Measurements from ENCODE around the gene ALKBH6. TPM values are rescaled to one million over a fixed set of nuclear protein-coding genes. Genes with fewer than 3 reads are reported as not detected.

The ALKBH6 gene
- total RNA-seq, 4 donors from 2014 or later = 25.3 to 46.0 (median 33.9) TPM

DNA sequence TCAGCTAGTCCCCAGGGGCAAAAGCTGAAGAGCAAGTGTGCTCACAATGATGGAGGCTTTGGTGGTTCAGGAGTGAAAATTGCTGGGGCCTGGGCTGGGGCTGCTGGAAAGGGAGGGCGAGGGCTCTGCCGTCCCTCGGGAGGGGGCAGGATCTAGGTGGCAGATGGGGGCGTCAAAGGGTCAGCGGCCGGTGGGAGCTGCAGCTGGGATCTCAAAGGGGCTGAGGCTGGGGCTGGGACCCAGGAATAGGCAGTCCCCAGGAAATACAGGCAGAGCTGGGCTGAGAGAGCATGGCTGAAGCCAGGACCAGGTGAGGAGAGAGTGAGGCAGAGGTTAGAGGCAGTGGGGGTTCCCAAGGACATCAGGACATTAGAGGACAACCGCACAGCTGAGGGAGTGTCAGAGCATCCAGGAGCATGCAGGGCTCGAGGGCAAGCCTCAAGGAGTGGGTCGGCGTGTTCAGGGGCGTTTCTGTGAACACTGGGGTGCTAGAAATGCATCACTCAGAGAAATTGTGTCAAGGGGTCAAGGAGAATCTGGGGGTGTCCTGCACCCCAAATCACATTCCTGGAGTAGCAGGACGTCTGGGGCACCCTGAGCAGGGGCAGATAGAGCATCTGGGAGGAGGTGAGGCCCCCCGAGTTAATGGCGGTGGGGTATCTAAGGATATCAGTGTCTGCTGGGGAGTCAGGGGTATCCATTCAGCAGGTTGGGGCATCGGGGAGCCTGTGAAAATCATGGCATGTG lies 4.2 kb downstream of the ALKBH6 start:
- H3K36me3 ChIP-seq = no peaks in the 10 kb centered on the region
- H3K9me3 ChIP-seq = no peaks in the 10 kb centered on the region
- H3K4me3 ChIP-seq = peak overlapping the region; percentile 27 to 53 (median 42)
- H3K27ac ChIP-seq = peak overlapping the region; percentile 39 to 88 (median 78)
- no peak for DNase-seq (ENCODE audit: low spot score in 2 of 2)
- H3K4me1 ChIP-seq = peaks cover 0 to 33% (median 22%) of the 10 kb centered on the region in 4 donors
- no peaks in the 10 kb centered on the region for H3K27me3 ChIP-seq
- WGBS, 2 donors = 51 to 53% methylated on average over 15 of the region's 15 CpGs
- TF ChIP-seq POLR2A (IDR thresholded peaks at IDR 0.05) = no peak
- TF ChIP-seq EP300 (IDR thresholded peaks at IDR 0.05) = no peak
- TF ChIP-seq, protein P1, sequence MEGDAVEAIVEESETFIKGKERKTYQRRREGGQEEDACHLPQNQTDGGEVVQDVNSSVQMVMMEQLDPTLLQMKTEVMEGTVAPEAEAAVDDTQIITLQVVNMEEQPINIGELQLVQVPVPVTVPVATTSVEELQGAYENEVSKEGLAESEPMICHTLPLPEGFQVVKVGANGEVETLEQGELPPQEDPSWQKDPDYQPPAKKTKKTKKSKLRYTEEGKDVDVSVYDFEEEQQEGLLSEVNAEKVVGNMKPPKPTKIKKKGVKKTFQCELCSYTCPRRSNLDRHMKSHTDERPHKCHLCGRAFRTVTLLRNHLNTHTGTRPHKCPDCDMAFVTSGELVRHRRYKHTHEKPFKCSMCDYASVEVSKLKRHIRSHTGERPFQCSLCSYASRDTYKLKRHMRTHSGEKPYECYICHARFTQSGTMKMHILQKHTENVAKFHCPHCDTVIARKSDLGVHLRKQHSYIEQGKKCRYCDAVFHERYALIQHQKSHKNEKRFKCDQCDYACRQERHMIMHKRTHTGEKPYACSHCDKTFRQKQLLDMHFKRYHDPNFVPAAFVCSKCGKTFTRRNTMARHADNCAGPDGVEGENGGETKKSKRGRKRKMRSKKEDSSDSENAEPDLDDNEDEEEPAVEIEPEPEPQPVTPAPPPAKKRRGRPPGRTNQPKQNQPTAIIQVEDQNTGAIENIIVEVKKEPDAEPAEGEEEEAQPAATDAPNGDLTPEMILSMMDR (IDR thresholded peaks at IDR 0.05) = no peak

DNA sequence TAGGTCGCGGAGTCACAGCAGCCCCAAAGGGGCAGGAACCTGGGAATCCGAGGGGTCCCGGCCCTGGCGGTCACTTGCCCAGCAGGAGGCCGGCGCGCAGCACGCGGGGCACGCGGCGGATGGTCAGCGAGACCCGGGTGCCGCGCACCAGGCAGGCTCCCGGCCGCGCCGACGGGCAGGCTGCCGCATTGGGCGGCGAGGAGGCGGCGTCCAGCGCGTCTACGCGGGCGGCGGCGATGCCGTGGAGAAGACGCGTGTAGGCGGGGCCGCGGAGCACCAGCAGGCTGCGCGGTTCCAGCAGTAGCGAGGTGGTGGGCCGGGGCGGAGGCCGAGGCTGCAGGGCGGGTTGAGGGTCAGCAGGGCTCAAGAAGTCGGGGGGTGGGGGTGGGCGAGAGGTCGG lies 4.8 kb downstream of the ALKBH6 start:
- Histone ChIP-seq H3K4me3 (peak overlapping the region; percentile 27 to 53 (median 42)), H3K36me3 (peaks cover 0 to under 1% (median 0%) of the 10 kb centered on the region in 3 donors), H3K4me1 (peaks cover 0 to 29% (median 20%) of the 10 kb centered on the region in 4 donors), H3K27me3 (no peaks in the 10 kb centered on the region), H3K9me3 (no peaks in the 10 kb centered on the region), H3K27ac (peak overlapping the region; percentile 39 to 88 (median 78))
- TF ChIP-seq, protein P1 (IDR thresholded peaks at IDR 0.05) = no peak
- TF ChIP-seq POLR2A (IDR thresholded peaks at IDR 0.05) (peak in 1 of 2 donors; percentile 63), EP300 (IDR thresholded peaks at IDR 0.05) (peak in 1 of 2 donors; percentile 32)
- 1 to 3% methylated on average over 11 to 46 of the region's 50 CpGs for WGBS, 2 donors
- DNase-seq (ENCODE audit: low spot score in 2 of 2) = peak; percentile 42 to 44

DNA sequence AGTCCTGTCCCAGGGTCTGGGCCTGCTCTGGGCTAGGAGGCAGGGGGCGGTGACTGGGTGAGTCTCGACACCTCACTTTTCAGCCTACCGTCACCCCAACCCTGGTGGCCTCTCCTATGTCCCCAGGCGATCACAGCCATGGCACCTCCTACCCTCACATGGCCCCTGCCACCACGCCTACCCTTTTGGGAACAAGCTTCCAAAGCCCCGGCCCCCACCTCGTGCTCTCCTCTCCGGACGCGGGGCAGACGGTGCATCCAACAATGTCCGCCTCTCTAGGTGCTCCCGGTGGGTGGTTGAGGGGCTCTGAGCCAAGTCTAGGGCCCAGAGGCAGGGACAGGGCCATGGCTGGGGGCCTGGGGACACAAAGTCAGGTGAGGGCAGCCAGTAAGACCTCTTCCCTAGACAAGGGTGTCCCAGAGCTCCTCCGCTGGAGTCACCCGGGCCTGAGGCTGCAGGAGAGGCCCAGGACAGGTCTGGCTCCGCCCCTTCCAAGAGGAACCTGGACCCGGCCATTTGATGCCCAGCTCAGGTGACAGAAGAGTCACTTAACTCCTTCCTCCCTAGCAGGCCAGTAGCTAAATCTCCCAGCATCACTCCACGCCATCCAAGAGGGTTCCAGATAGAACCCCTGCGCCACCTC lies 5.6 kb downstream of the ALKBH6 start, which contains the start of gene SYNE4:
Gene SYNE4, minus strand, starts transcription at position 478 of the 643 bp plus-strand sequence. Its CDS starts 132 bp downstream, at position 346.
- Histone ChIP-seq H3K36me3 (peaks cover 0 to 8% (median 0%) of the 10 kb centered on the region in 3 donors), H3K9me3 (no peaks in the 10 kb centered on the region), H3K27ac (peak within 1 kb of the TSS; percentile 39 to 88 (median 78)), H3K4me1 (peaks cover 0 to 26% (median 17%) of the 10 kb centered on the region in 4 donors), H3K27me3 (no peaks in the 10 kb centered on the region), H3K4me3 (peak within 1 kb of the TSS; percentile 27 to 53 (median 42))
- TF ChIP-seq POLR2A (IDR thresholded peaks at IDR 0.05) = no peak
- TF ChIP-seq EP300 (IDR thresholded peaks at IDR 0.05) = no peak
- TF ChIP-seq, protein P1 (IDR thresholded peaks at IDR 0.05) = no peak
- DNase-seq (ENCODE audit: low spot score in 2 of 2) = no peak
- WGBS, 2 donors = 50 to 54% methylated on average over 14 to 19 of the region's 19 CpGs

DNA sequence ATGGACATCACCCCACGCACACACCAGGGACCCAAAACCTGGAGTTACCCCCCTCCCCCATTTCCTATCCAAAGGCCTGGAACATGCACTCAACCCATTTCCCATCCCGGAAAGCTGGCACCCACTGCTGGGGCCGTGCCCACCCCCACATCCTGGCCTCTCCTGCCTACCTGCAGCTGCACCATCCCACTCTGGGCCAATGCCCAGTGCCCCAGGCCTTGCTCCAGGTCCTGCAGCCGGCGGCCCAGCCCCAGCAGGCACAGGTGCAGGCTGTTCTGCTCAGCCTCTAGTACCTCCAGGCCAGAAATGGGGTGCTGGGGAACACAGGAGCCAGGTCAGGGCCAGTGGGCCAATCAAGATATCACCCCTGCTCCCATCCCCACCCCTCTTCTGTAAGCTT lies 7.1 kb downstream of the ALKBH6 start:
- TF ChIP-seq POLR2A (IDR thresholded peaks at IDR 0.05) (no peak), EP300 (IDR thresholded peaks at IDR 0.05) (no peak)
- TF ChIP-seq, protein P1 (IDR thresholded peaks at IDR 0.05) = no peak
- Histone ChIP-seq H3K4me1 (peaks cover 0 to 17% (median 12%) of the 10 kb centered on the region in 4 donors), H3K36me3 (peaks cover 0 to 19% (median 0%) of the 10 kb centered on the region in 3 donors), H3K27me3 (no peaks in the 10 kb centered on the region), H3K4me3 (no peak overlapping the region), H3K27ac (no peak overlapping the region), H3K9me3 (no peaks in the 10 kb centered on the region)
- 87 to 93% methylated on average over 3 to 5 of the region's 5 CpGs for WGBS, 2 donors
- DNase-seq (ENCODE audit: low spot score in 2 of 2) = no peak

DNA sequence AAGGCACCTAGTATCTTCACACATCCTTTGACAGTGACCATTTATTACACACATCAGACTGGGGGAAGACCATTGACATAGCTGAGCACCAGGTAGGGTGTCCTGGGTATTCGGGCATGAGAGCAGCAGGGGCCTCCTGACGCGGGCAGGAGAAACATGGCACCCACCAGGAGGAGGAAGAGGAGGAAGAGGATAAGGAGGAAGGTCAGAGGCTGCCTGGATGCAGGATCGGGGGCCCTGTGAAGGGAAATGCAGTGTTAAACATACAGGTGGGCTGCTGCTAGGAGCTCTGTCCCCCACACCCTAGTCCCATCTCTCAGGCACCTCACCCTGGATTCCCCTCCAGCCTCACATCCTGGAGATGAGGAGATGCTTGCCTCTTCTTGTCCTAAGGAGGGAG lies 10.7 kb downstream of the ALKBH6 start:
- no peak overlapping the region for H3K4me3 ChIP-seq
- no peak overlapping the region for H3K27ac ChIP-seq
- H3K27me3 ChIP-seq = no peaks in the 10 kb centered on the region
- H3K9me3 ChIP-seq = no peaks in the 10 kb centered on the region
- no peak for TF ChIP-seq EP300 (IDR thresholded peaks at IDR 0.05)
- no peak for TF ChIP-seq POLR2A (IDR thresholded peaks at IDR 0.05)
- TF ChIP-seq, protein P1 (IDR thresholded peaks at IDR 0.05) = no peak
- no peak for DNase-seq (ENCODE audit: low spot score in 2 of 2)
- H3K36me3 ChIP-seq = peaks cover 0 to 42% (median 0%) of the 10 kb centered on the region in 3 donors
- H3K4me1 ChIP-seq = peaks cover 0 to 18% (median 0%) of the 10 kb centered on the region in 4 donors
- 94 to 95% methylated on average over 4 of the region's 4 CpGs for WGBS, 2 donors

All from tibial nerve (tissue), 4 donors.